HG02938 (cell line): ENCODE measurements around the gene ANKRD42.

ENCODE experiments used
- ATAC-seq: cut with Tn5 transposase; IDR thresholded peaks from one replicate; pipeline ENCODE4 v1.9.1; 2021; ENCODE audit warnings: mild to moderate bottlenecking, moderate library complexity; ENCODE audit not compliant: unreplicated experiment

ANKRD42 gene

DNA sequence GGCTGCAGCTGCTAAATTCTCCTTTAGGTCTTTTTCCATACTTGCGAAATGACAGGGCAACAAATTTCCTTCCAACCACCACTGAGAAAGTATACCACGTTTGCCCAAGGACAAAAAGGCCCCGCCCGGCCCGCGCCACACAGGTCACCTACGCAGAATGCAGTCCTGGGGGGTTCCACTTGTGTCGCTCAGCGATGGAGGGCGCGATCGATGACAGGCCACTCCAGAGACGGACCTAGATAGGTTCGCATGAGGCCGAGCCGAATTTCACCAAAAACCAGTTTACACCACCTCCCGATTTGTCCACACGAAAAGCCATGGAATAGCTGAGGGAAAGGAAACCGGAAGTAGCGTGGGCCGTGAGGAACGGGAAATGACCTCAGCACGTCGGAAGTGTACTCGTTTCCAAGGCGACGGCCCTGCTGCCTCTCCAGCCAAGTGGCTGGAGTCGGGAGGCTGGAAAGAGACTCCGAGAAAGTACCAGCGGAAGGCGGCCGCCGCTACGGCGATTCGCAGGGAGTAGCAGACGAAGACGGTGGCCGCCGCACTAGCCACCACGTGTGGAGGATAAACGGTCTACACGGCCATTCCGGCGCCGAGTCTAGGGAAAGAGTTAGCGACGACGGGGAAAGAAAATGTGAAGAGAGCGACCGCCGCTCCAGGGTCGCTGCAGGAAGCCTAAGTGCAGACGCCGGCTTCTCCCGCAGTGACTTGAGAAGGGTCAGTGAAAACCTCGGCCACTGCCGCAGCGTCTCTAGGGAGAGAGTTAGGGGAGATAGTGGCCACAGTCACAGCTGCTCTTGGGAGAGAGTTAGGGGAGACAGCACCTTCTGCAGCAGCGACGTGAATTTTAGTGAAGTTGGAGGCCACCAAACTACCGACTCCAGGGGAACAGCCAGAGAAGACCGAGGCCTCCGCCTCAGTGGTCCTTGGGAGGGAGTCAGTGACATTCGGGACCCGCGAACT, at the start of gene ANKRD42:
TSS of gene ANKRD42 (plus strand) at position 398 of the 966 bp plus-strand sequence. CDS start 959 bp downstream, outside the sequence.
- peak; percentile 79 for ATAC-seq

DNA sequence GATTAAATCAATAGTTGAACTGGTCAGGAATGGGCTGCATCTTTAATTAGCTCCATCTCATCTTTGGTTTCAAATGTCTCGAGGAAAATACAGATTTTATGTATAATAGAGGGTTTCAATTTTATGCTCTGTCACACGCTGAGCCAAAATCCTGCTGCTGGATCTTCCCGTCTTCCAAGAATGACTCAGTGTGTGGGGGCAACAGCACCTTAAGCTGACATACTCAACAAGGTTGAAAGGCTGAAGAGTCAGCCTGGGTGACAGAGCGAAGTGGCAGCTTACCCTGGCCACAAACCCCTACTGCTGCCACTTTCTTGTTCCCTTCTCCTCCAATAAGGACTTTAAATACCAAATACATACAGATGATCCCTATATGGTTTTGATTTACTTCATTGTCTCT, 45.6 kb upstream of the ANKRD42 start:
- ATAC-seq = no peak

- no peak for ATAC-seq
These were observed 43.1 kb upstream of the ANKRD42 start for GRCh38 chr11:83150450-83150849.

- ATAC-seq = no peak
These were observed 42.1 kb upstream of the ANKRD42 start for GRCh38 chr11:83151274-83151977.

DNA sequence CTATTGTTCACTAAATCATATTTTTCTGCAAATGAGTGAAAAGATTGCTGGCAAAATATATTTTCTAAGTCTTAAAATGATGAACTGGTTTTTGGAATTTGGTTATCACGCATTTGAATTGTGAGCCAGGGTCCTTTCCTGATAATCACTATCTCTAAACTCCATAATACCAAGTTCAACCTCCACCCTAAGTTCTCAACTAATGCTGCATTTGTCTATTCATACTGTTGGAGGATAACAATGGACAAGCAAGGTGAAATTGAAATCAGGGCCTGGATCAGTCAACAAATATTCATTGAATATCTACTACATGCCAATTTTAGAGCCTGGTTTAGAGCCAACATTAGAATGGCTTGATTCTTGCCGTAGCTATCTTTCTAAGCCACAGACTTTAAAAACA, 41.2 kb upstream of the ANKRD42 start:
- no peak for ATAC-seq

DNA sequence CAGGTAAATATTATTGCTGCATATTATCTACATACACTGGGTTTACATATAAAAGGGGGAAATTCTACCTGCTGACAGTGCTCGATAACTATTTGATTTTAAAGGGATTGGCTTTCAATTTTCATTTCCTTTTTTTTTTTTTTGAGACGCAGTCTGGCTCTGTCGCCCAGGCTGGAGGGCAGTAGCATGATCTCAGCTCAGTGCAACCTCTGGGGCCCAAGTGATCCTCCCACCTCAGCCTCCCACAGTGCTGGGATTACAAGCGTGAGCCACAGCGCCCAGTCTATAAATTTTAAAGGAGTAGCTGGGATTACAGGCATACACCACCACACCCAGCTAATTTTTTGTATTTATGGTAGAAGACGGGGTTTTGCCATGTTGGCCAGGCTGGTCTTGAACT, 39.7 kb upstream of the ANKRD42 start:
- ATAC-seq = no peak

DNA sequence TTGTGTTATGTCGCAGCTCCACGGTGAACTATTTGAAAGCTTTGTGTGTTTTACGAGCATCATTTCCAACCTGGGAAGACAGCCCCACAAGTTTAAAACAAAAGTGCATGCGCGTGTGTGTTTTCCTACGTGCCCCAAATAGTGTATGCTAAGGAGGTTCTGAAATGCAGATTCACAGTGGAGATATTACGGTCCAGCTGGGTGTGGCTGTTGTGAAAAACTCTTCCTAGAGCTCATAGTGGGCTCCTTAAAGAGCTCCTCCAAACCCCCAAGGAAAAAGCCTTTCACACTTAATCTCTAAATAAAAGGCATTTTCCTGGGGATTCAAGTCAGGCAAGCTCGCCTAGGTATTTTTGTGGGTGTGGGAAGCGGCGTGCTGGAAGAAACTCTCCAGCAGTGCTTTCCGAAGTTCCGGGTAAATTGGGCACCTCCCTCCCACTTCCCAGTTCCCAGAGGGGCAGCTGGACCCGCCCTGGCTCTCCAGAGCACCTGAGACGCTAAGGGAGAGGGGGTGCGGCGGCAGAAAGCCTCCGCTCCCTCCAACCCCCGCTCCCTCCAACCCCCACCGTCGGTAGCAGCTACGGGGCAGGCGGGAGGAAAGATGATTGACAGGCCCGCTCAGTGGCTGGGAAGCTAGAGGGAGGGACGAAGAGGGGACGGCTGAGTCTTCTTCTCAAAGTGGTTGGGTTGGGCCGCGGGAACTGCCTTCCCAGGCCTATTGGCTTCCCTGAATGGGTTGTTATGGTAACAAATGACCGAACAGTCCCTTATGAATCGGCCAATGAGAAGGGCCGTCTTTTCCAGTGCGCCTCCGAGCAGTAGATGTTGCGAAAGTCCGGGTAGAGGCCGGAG, 37.1 kb upstream of the ANKRD42 start:
- ATAC-seq = peak; percentile 95

- ATAC-seq = peak; percentile 5
These were observed 36.4 kb upstream of the ANKRD42 start, which contains the start of gene PCF11 for GRCh38 chr11:83156996-83157593. TSS of gene PCF11 (plus strand) at chr11:83157131. CDS start at chr11:83157440, 309 bp downstream.

GRCh38 chr11:83157594-83158356, 35.7 kb upstream of the ANKRD42 start:
- no peak for ATAC-seq

GRCh38 chr11:83158357-83158786, 35.1 kb upstream of the ANKRD42 start:
- ATAC-seq = no peak

- no peak for ATAC-seq
These were observed 34.3 kb upstream of the ANKRD42 start for GRCh38 chr11:83158965-83159901.

DNA sequence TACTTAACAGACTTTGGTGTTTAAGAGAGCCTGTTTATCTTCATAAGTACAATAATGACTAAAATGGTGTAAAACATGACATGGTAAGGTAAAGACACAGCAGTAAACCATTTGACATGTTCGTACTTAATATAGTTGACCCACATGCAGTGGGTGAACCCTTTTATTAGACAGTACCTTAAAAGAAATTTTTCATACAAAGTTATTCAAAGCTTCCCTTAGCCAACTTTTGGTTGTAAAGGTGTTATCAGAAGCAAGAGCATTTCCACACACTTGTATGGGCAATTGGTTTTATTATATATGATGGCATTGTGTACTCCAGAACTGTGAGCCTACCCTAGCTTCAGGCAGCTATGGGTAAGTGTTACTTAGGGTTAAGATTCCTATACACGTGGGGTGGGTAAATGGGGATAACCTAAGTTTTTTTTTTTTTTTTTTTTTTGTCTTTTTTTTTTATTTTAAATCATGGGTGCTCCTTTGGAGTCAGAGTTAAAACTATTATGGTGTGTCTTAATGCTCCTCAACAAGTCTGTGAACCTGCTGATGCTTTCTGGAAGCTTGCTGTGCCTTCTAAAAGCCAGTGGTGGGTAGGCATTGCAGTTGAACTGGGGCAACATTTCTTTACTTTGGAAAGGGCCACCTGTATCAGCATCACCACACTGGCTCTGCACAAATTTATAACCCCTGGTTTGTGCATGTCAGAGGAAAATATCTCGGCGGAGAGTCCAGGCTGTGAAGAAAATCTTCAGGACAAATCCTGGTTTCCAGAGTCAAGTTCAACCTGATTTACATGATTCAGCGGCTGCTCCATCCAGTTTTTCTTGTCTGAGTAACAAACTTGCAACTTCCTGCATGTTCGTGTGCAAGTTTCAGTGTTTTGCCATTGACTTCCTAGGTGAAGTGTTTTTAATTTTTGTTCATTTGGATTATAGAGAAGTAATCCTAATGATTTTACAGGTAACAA, 33.3 kb upstream of the ANKRD42 start:
- no peak for ATAC-seq

- ATAC-seq = no peak
These were observed 31.8 kb upstream of the ANKRD42 start for GRCh38 chr11:83161610-83162199.

- peak; percentile 52 for ATAC-seq
These were observed 31.1 kb upstream of the ANKRD42 start for GRCh38 chr11:83162377-83162776.

DNA sequence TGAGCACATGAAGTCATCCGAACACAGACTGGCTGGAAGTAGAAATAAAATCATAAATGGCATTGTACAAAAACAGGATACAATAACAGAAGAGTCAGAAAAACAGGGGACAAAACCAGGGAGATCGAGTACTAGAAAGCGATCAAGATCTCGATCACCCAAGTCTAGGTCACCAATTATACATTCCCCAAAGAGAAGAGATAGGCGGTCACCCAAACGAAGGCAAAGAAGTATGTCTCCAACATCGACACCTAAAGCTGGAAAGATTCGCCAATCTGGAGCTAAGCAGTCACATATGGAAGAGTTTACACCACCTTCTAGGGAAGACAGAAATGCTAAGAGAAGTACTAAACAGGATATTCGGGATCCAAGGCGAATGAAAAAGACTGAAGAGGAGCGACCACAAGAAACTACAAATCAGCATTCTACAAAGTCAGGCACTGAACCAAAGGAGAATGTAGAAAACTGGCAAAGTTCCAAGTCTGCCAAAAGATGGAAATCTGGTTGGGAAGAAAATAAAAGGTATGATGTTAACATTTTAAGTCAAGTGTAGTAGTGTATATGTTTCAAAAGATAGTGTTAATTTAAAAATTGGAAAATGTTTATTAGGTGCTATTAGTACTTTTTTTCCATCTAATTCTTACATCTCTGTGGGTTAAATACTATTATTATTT, 27.2 kb upstream of the ANKRD42 start:
- no peak for ATAC-seq

GRCh38 chr11:83168756-83169155, 24.8 kb upstream of the ANKRD42 start:
- no peak for ATAC-seq
